Stimulated activated CD4-positive, alpha-beta T cell treated with anti-CD3 and anti-CD28 coated beads, Interleukin-1b, Interleukin-23, amount 100 ng/mL, for 24 hours (primary cell): Measurements from ENCODE around the gene NUMB.
"Not testable (repeated sequence)": the region's sequence is repeated elsewhere in the genome, so short reads cannot be mapped to it uniquely, and the experiment has no call there.

Experiments used
- DNase-seq, 4 experiments: peaks; one replicate each; pipeline ENCODE4 v3.0.0-alpha.2; 2020; ENCODE audit warnings: low read depth in 4 of 4, low spot score in 1 of 4

NUMB gene

GRCh38 chr14:73365727-73366126 lies 92.6 kb downstream of the NUMB start:
- no peak for DNase-seq

GRCh38 chr14:73364559-73364958 lies 93.8 kb downstream of the NUMB start:
- DNase-seq: no peak

GRCh38 chr14:73359445-73359844 lies 98.9 kb downstream of the NUMB start:
- no peak for DNase-seq

GRCh38 chr14:73358187-73358586 lies 100.2 kb downstream of the NUMB start:
- no peak for DNase-seq

- DNase-seq: not testable (repeated sequence)
Observed at GRCh38 chr14:73349091-73349490, 109.3 kb downstream of the NUMB start.

- DNase-seq: no peak
Observed at GRCh38 chr14:73344319-73344718, 114.0 kb downstream of the NUMB start.

GRCh38 chr14:73342670-73343069 lies 115.7 kb downstream of the NUMB start:
- DNase-seq: no peak

GRCh38 chr14:73339846-73340595 lies 118.3 kb downstream of the NUMB start:
- no peak for DNase-seq

- no peak for DNase-seq
Observed at GRCh38 chr14:73339206-73339605, 119.1 kb downstream of the NUMB start.

- DNase-seq: no peak
Observed at GRCh38 chr14:73338551-73338950, 119.8 kb downstream of the NUMB start.

- DNase-seq: no peak
Observed at GRCh38 chr14:73333031-73333430, 125.3 kb downstream of the NUMB start.

GRCh38 chr14:73325630-73326299 lies 132.6 kb downstream of the NUMB start:
- DNase-seq: no peak

GRCh38 chr14:73325063-73325462 lies 133.3 kb downstream of the NUMB start:
- no peak for DNase-seq

- DNase-seq: no peak
Observed at GRCh38 chr14:73324533-73324932, 133.8 kb downstream of the NUMB start.

- DNase-seq: no peak
Observed at GRCh38 chr14:73323896-73324399, 134.4 kb downstream of the NUMB start.

- no peak for DNase-seq
Observed at GRCh38 chr14:73313151-73313550, 145.2 kb downstream of the NUMB start.

GRCh38 chr14:73312687-73313086 lies 145.7 kb downstream of the NUMB start:
- no peak for DNase-seq

GRCh38 chr14:73311708-73312030 lies 146.7 kb downstream of the NUMB start:
- no peak for DNase-seq

- not testable (repeated sequence) for DNase-seq
Observed at GRCh38 chr14:73309207-73309606, 149.1 kb downstream of the NUMB start.

GRCh38 chr14:73307261-73307660 lies 151.1 kb downstream of the NUMB start:
- DNase-seq: no peak

- DNase-seq: no peak
Observed at GRCh38 chr14:73305499-73305898, 152.8 kb downstream of the NUMB start.

GRCh38 chr14:73295198-73295796 lies 163.0 kb downstream of the NUMB start:
- DNase-seq: no peak
